GM21619 (cell line): ENCODE data around the gene TAF11L7.
"Not testable (repeated sequence)": the region's sequence is repeated elsewhere in the genome, so short reads cannot be mapped to it uniquely, and the experiment has no call there.

ENCODE experiments used
- ATAC-seq: cut with Tn5 transposase; IDR thresholded peaks from one replicate; pipeline ENCODE4 v1.9.1; 2021; ENCODE audit not compliant: unreplicated experiment

TAF11L7 gene

GRCh38 chr5:17585658-17586057 is at the start of gene TAF11L7:
TSS of gene TAF11L7 (minus strand) at chr5:17585758.
- ATAC-seq, result not testable (repeated sequence)

GRCh38 chr5:17634160-17634559 is 48.6 kb upstream of the TAF11L7 start, which contains the start of gene TAF11L14:
TSS of gene TAF11L14 (plus strand) at chr5:17634460.
- no peak for ATAC-seq

GRCh38 chr5:17631788-17632187 is 46.2 kb upstream of the TAF11L7 start, which contains the start of gene TAF11L13:
TSS of gene TAF11L13 (plus strand) at chr5:17632088.
- not testable (repeated sequence) for ATAC-seq

- ATAC-seq, result no peak
Measured at GRCh38 chr5:17625686-17626085, 40.1 kb upstream of the TAF11L7 start.

- ATAC-seq, result no peak
Measured at GRCh38 chr5:17620627-17621026, 35.1 kb upstream of the TAF11L7 start.

- ATAC-seq, result no peak
Measured at GRCh38 chr5:17619354-17619753, 33.8 kb upstream of the TAF11L7 start.

GRCh38 chr5:17614872-17615605 is 29.5 kb upstream of the TAF11L7 start:
- ATAC-seq, result no peak

GRCh38 chr5:17610092-17610491 is 24.5 kb upstream of the TAF11L7 start, which contains the start of gene TAF11L12:
TSS of gene TAF11L12 (plus strand) at chr5:17610392.
- ATAC-seq, result not testable (repeated sequence)

- not testable (repeated sequence) for ATAC-seq
Measured at GRCh38 chr5:17607461-17607860, 21.9 kb upstream of the TAF11L7 start.

GRCh38 chr5:17604951-17605350 is 19.4 kb upstream of the TAF11L7 start:
- no peak for ATAC-seq

- ATAC-seq, result not testable (repeated sequence)
Measured at GRCh38 chr5:17603880-17604279, 18.3 kb upstream of the TAF11L7 start, which contains the start of gene TAF11L11. TSS of gene TAF11L11 (plus strand) at chr5:17604183.

GRCh38 chr5:17597728-17598127 is 12.2 kb upstream of the TAF11L7 start, which contains the start of gene TAF11L10:
TSS of gene TAF11L10 (minus strand) at chr5:17597828.
- ATAC-seq, result not testable (repeated sequence)

- ATAC-seq, result not testable (repeated sequence)
Measured at GRCh38 chr5:17594255-17594654, 8.7 kb upstream of the TAF11L7 start, which contains the start of gene TAF11L9. TSS of gene TAF11L9 (minus strand) at chr5:17594394.

- not testable (repeated sequence) for ATAC-seq
Measured at GRCh38 chr5:17590860-17591259, 5.3 kb upstream of the TAF11L7 start, which contains the start of gene TAF11L8. TSS of gene TAF11L8 (minus strand) at chr5:17590960.
